Neural cell (in vitro differentiated cells): ENCODE measurements around the gene PRORP. TPM values are rescaled to one million over a fixed set of nuclear protein-coding genes. Genes with fewer than 3 reads are reported as not detected.

Source experiments
- H2AFZ ChIP-seq: fragments of 200-600, 300-800 bp; sonication (generic), shearing (Covaris generic); 2 replicates; pipeline ENCODE4 v1.6.0; 2014; ENCODE audit warnings: low read depth, mild to moderate bottlenecking, antibody characterized with exemption, low read length, moderate library complexity
- H3F3A ChIP-seq: fragments of 200-600 bp; shearing (Covaris generic); 2 replicates; pipeline ENCODE4 v1.6.1; 2016; ENCODE audit warnings: mild to moderate bottlenecking, moderate library complexity, mixed read lengths, antibody characterized with exemption, low read length; ENCODE audit not compliant: insufficient read depth, poor library complexity, severe bottlenecking
- H3K27ac ChIP-seq: fragments of 200-600, 300-800 bp; sonication (generic), shearing (Covaris generic); 2 replicates; pipeline ENCODE4 v1.5.1; 2014; ENCODE audit warnings: mild to moderate bottlenecking, low read length, moderate library complexity
- H3K27me3 ChIP-seq: fragments of 300-800, 200-600 bp; sonication (generic), shearing (Covaris generic); 2 replicates; pipeline ENCODE4 v1.6.0; 2014; ENCODE audit warnings: mild to moderate bottlenecking, low read depth, low read length, moderate library complexity; ENCODE audit not compliant: insufficient read depth
- H3K36me3 ChIP-seq: fragments of 300-800, 200-600 bp; sonication (generic), shearing (Covaris generic); 2 replicates; pipeline ENCODE4 v1.5.1; 2014; ENCODE audit warnings: mild to moderate bottlenecking, antibody characterized with exemption, low read length, moderate library complexity; ENCODE audit not compliant: insufficient read depth
- H3K4me2 ChIP-seq: fragments of 300-800, 200-600 bp; sonication (generic), shearing (Covaris generic); 2 replicates; pipeline ENCODE4 v1.6.0; 2014; ENCODE audit warnings: mild to moderate bottlenecking, low read length
- H3K4me3 ChIP-seq: fragments of 300-800, 200-600 bp; sonication (generic), shearing (Covaris generic); 2 replicates; pipeline ENCODE4 v1.5.1; 2014; ENCODE audit warnings: mild to moderate bottlenecking, low read length, moderate library complexity
- H3K79me2 ChIP-seq: fragments of 200-600 bp; shearing (Covaris generic); replicated peaks from 2 replicates; pipeline ENCODE4 v1.6.0; 2014; ENCODE audit warnings: mild to moderate bottlenecking, low read length, moderate library complexity; ENCODE audit not compliant: insufficient read depth
- H3K9ac ChIP-seq: fragments of 300-800, 200-600 bp; sonication (generic), shearing (Covaris generic); 2 replicates; pipeline ENCODE4 v1.6.1; 2016; ENCODE audit warnings: mild to moderate bottlenecking, low read length, mixed read lengths
- H3K9me2 ChIP-seq: fragments of 200-600 bp; shearing (Covaris generic); 2 replicates; pipeline ENCODE4 v1.6.1; 2016; ENCODE audit warnings: mild to moderate bottlenecking, low read length, mixed read lengths; ENCODE audit not compliant: insufficient read depth
- H3K9me3 ChIP-seq: fragments of 200-600, 300-800 bp; sonication (generic), shearing (Covaris generic); 2 replicates; pipeline ENCODE4 v1.6.1; 2016; ENCODE audit warnings: mild to moderate bottlenecking, mixed run types, low read length, moderate library complexity, mixed read lengths
- H4K20me1 ChIP-seq: fragments of 200-600 bp; shearing (Covaris generic); 2 replicates; pipeline ENCODE4 v1.6.1; 2016; ENCODE audit warnings: mild to moderate bottlenecking, mixed run types; ENCODE audit not compliant: insufficient read depth
- EP300 ChIP-seq: fragments of 450-650 bp; conservative IDR thresholded peaks from 2 replicates; pipeline ENCODE4 v1.6.1; 2014; ENCODE audit warnings: antibody characterized with exemption, mild to moderate bottlenecking, moderate library complexity; ENCODE audit not compliant: poor library complexity, severe bottlenecking
- EZH2 ChIP-seq: fragments of 200-600, 300-800 bp; shearing (Covaris generic), sonication (generic); IDR thresholded peaks from 2 replicates; pipeline ENCODE4 v1.6.1; 2014; ENCODE audit warnings: antibody characterized with exemption, low read length, borderline replicate concordance, mild to moderate bottlenecking; ENCODE audit not compliant: insufficient read depth, poor library complexity, severe bottlenecking
- MXI1 ChIP-seq: fragments of 450-650 bp; conservative IDR thresholded peaks from 2 replicates; pipeline ENCODE4 v1.6.1; 2014; ENCODE audit warnings: antibody characterized with exemption, mild to moderate bottlenecking; ENCODE audit not compliant: poor library complexity, severe bottlenecking
- POLR2AphosphoS5 ChIP-seq: IDR thresholded peaks from 2 replicates; pipeline ENCODE4 v1.6.1; 2012
- RAD21 ChIP-seq: fragments of 450-650 bp; conservative IDR thresholded peaks from 2 replicates; pipeline ENCODE4 v1.6.1; 2014; ENCODE audit warnings: antibody characterized with exemption, mild to moderate bottlenecking, moderate library complexity
- SMC3 ChIP-seq: fragments of 450-650 bp; conservative IDR thresholded peaks from 2 replicates; pipeline ENCODE4 v1.6.1; 2014; ENCODE audit warnings: antibody characterized with exemption, mild to moderate bottlenecking, moderate library complexity; ENCODE audit not compliant: poor library complexity
- TAF1 ChIP-seq: IDR thresholded peaks from 2 replicates; pipeline ENCODE4 v1.6.1; 2012; ENCODE audit warnings: low read depth
- polyA plus RNA-seq: library from polyadenylated mRNA; depleted of rRNA; stranded (reverse); fragments of >200 nt; gene quantifications from 2 replicates; pipeline ENCODE4 v1.2.3, GENCODE V29; 2014
- TF ChIP-seq, protein P1 (sequence below): fragments of 450-650 bp; IDR thresholded peaks from 2 replicates; pipeline ENCODE4 v1.5.1; 2014; ENCODE audit warnings: antibody characterized with exemption, mild to moderate bottlenecking, moderate library complexity; ENCODE audit not compliant: poor library complexity, severe bottlenecking
- TF ChIP-seq, protein P2 (sequence below): IDR thresholded peaks from 2 replicates; pipeline ENCODE4 v1.6.1; 2012; ENCODE audit warnings: borderline replicate concordance

PRORP gene
- polyA plus RNA-seq, 1 donor from 2014 or later = 35.4 TPM

DNA sequence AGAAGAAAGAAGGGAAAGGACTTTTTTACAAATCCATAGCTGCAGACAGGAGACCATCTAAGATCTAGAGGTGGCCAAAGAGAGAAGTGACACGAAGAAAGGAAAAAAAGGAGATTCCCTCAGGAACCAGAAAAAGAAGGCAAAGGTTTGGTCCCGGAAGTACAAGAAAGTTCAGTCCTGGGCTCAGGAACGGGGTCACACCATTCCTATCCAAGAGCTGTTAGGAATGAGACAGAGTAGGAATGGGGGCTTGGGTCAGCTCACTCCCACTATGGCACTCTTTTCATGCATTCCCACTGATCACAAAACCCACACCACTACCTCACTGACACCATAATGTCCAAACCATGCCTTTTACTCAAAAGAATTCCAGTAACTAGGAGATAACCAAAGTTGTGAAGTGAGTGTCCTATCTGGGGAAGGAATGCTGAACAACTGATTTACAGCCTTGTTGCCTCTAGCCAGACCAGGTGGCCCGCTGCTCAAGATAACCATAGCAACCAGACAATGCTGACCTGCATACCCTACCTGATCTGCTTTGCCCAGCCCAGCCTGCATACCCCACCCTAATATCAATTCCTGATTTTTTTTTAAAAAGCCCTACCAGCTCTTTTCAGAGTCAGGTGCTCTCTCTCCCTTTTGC is 8.9 kb upstream of the PRORP start:
- no peak overlapping the region for H3K4me2 ChIP-seq
- H3K36me3 ChIP-seq = peaks cover 20% of the 10 kb centered on the region
- H3K79me2 ChIP-seq = peaks cover 3% of the 10 kb centered on the region
- H3K4me3 ChIP-seq = no peak overlapping the region
- H2AFZ ChIP-seq = no peak overlapping the region
- TF ChIP-seq POLR2AphosphoS5 = no peak
- TF ChIP-seq, protein P1, sequence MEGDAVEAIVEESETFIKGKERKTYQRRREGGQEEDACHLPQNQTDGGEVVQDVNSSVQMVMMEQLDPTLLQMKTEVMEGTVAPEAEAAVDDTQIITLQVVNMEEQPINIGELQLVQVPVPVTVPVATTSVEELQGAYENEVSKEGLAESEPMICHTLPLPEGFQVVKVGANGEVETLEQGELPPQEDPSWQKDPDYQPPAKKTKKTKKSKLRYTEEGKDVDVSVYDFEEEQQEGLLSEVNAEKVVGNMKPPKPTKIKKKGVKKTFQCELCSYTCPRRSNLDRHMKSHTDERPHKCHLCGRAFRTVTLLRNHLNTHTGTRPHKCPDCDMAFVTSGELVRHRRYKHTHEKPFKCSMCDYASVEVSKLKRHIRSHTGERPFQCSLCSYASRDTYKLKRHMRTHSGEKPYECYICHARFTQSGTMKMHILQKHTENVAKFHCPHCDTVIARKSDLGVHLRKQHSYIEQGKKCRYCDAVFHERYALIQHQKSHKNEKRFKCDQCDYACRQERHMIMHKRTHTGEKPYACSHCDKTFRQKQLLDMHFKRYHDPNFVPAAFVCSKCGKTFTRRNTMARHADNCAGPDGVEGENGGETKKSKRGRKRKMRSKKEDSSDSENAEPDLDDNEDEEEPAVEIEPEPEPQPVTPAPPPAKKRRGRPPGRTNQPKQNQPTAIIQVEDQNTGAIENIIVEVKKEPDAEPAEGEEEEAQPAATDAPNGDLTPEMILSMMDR = no peak
- no peak for TF ChIP-seq EP300
- no peaks in the 10 kb centered on the region for H3K9me2 ChIP-seq
- no peaks in the 10 kb centered on the region for H4K20me1 ChIP-seq
- no peaks in the 10 kb centered on the region for H3F3A ChIP-seq
- H3K27ac ChIP-seq = no peak overlapping the region
- H3K9ac ChIP-seq = no peak overlapping the region
- no peaks in the 10 kb centered on the region for H3K27me3 ChIP-seq
- H3K9me3 ChIP-seq = no peaks in the 10 kb centered on the region

DNA sequence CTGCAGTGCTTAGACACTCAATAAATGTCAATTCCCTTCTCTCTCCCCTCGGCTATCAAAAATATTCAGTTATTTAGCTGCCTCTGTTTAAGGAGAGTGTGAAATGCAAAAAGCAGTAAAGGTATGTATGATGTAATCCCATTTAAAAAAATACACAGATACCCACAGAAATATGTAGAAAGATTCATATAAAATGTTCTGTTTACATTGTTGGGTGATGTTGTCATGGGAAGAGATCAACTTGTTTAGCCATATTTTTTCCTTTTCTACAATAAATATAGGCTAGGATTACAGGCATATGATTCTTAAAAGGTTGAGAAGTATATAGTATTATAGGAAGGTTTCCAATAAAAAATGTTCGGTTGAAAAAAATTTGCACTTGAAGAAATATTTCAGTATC is 8.3 kb upstream of the PRORP start:
- H3F3A ChIP-seq = no peaks in the 10 kb centered on the region
- H3K27me3 ChIP-seq = no peaks in the 10 kb centered on the region
- peaks cover 3% of the 10 kb centered on the region for H3K79me2 ChIP-seq
- H3K4me2 ChIP-seq = no peak overlapping the region
- H3K9me2 ChIP-seq = no peaks in the 10 kb centered on the region
- H3K9ac ChIP-seq = no peak overlapping the region
- TF ChIP-seq EZH2 = no peak
- TF ChIP-seq RAD21 = no peak
- TF ChIP-seq TAF1 = no peak
- no peak for TF ChIP-seq EP300
- TF ChIP-seq, protein P1 = no peak
- no peak for TF ChIP-seq POLR2AphosphoS5
- TF ChIP-seq MXI1 = no peak
- TF ChIP-seq, protein P2, sequence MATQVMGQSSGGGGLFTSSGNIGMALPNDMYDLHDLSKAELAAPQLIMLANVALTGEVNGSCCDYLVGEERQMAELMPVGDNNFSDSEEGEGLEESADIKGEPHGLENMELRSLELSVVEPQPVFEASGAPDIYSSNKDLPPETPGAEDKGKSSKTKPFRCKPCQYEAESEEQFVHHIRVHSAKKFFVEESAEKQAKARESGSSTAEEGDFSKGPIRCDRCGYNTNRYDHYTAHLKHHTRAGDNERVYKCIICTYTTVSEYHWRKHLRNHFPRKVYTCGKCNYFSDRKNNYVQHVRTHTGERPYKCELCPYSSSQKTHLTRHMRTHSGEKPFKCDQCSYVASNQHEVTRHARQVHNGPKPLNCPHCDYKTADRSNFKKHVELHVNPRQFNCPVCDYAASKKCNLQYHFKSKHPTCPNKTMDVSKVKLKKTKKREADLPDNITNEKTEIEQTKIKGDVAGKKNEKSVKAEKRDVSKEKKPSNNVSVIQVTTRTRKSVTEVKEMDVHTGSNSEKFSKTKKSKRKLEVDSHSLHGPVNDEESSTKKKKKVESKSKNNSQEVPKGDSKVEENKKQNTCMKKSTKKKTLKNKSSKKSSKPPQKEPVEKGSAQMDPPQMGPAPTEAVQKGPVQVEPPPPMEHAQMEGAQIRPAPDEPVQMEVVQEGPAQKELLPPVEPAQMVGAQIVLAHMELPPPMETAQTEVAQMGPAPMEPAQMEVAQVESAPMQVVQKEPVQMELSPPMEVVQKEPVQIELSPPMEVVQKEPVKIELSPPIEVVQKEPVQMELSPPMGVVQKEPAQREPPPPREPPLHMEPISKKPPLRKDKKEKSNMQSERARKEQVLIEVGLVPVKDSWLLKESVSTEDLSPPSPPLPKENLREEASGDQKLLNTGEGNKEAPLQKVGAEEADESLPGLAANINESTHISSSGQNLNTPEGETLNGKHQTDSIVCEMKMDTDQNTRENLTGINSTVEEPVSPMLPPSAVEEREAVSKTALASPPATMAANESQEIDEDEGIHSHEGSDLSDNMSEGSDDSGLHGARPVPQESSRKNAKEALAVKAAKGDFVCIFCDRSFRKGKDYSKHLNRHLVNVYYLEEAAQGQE = no peak
- TF ChIP-seq SMC3 = no peak
- H3K9me3 ChIP-seq = no peaks in the 10 kb centered on the region
- H2AFZ ChIP-seq = no peak overlapping the region
- H3K4me3 ChIP-seq = no peak overlapping the region
- no peak overlapping the region for H3K27ac ChIP-seq
- peaks cover 20% of the 10 kb centered on the region for H3K36me3 ChIP-seq
- no peaks in the 10 kb centered on the region for H4K20me1 ChIP-seq
